GM12892 (cell line): ENCODE measurements around the gene ADAMTS12.

ENCODE experiments used
- POLR2A ChIP-seq: IDR thresholded peaks from 2 replicates; pipeline ENCODE4 v1.6.1; 2011; ENCODE audit warnings: low read depth, low read length, control low read depth
- POLR2AphosphoS5 ChIP-seq: IDR thresholded peaks from 2 replicates; pipeline ENCODE4 v1.6.1; 2011; ENCODE audit warnings: low read depth, low read length, control low read depth

GRCh38 chr5:33937017-33937706, 45.4 kb upstream of the ADAMTS12 start:
- TF ChIP-seq POLR2A (no peak), POLR2AphosphoS5 (no peak)
